PC-9 (cell line): ENCODE data around the gene SHC2. TPM values are rescaled to one million over a fixed set of nuclear protein-coding genes. Genes with fewer than 3 reads are reported as not detected.
"Not testable (repeated sequence)": the region's sequence is repeated elsewhere in the genome, so short reads cannot be mapped to it uniquely, and the experiment has no call there.

Experiments used
- BruUV-seq: library from RNA; stranded (reverse); fragments of 400-500 nt; replicated peaks from 2 replicates; lab custom pipeline; 2021; lab: Mats Ljungman, UMichigan
- CTCF ChIA-PET: fragments of 300-600 bp; sonication (Branson Sonifier 250); formaldehyde crosslinking; loops from one replicate; lab custom pipeline; 2022; ENCODE audit warnings: antibody characterized with exemption; lab: Charles Lee
- POLR2A ChIA-PET: fragments of 300-600 bp; sonication (Branson Sonifier 250); formaldehyde crosslinking; loops from one replicate; lab custom pipeline; 2022; ENCODE audit warnings: antibody characterized with exemption; ENCODE audit not compliant: unreplicated experiment; lab: Charles Lee
- DNase-seq, 2 experiments: peaks; one replicate each; pipeline versions ENCODE4 v3.0.0 to v3.0.0-alpha.2; 2015 to 2022; ENCODE audit warnings: mixed read lengths in 1 of 2
- H2AFZ ChIP-seq: fragments of 200-600 bp; sonication (generic); 2 replicates; pipeline ENCODE4 v1.8.1; 2017; ENCODE audit warnings: antibody characterized with exemption
- H3F3A ChIP-seq: fragments of 200-600 bp; sonication (generic); 2 replicates; pipeline ENCODE4 v1.8.1; 2017; ENCODE audit warnings: antibody characterized with exemption, mild to moderate bottlenecking, low read depth; ENCODE audit not compliant: insufficient read depth
- H3K27ac ChIP-seq: fragments of 200-600 bp; sonication (generic); 2 replicates; pipeline ENCODE4 v1.6.1; 2016; ENCODE audit warnings: mixed run types
- H3K27me3 ChIP-seq: fragments of 200-600 bp; sonication (generic); 2 replicates; pipeline ENCODE4 v1.6.1; 2016; ENCODE audit warnings: low read depth, mixed run types; ENCODE audit not compliant: insufficient read depth
- H3K36me3 ChIP-seq: fragments of 200-600 bp; sonication (generic); 2 replicates; pipeline ENCODE4 v1.6.1; 2016; ENCODE audit warnings: low read depth, mixed run types
- H3K4me1 ChIP-seq: fragments of 200-600 bp; sonication (generic); replicated peaks from 2 replicates; pipeline ENCODE4 v1.6.1; 2016; ENCODE audit warnings: mixed run types; ENCODE audit not compliant: insufficient read depth
- H3K4me2 ChIP-seq: fragments of 200-600 bp; sonication (generic); 2 replicates; pipeline ENCODE4 v1.6.1; 2017; ENCODE audit warnings: mixed run types
- H3K4me3 ChIP-seq: fragments of 200-600 bp; sonication (generic); 2 replicates; pipeline ENCODE4 v1.6.1; 2016; ENCODE audit warnings: mixed run types
- H3K79me2 ChIP-seq: fragments of 200-600 bp; sonication (generic); 2 replicates; pipeline ENCODE4 v1.6.1; 2017; ENCODE audit warnings: low read depth, mixed run types
- H3K9me2 ChIP-seq: fragments of 200-600 bp; sonication (generic); 2 replicates; pipeline ENCODE4 v1.8.1; 2017; ENCODE audit warnings: mild to moderate bottlenecking; ENCODE audit not compliant: insufficient read depth
- H3K9me3 ChIP-seq: fragments of 200-600 bp; sonication (generic); 2 replicates; pipeline ENCODE4 v1.8.1; 2016; ENCODE audit warnings: low read depth; ENCODE audit not compliant: insufficient read depth
- H4K20me1 ChIP-seq: fragments of 200-600 bp; sonication (generic); 2 replicates; pipeline ENCODE4 v1.8.1; 2017; ENCODE audit not compliant: insufficient read depth
- EZH2 ChIP-seq: fragments of 200-600 bp; sonication (generic); IDR thresholded peaks from 2 replicates; pipeline ENCODE4 v1.8.0; 2017; ENCODE audit warnings: antibody characterized with exemption, low read depth
- intact Hi-C: fragments of 100-400 bp; cut with micrococcal nuclease; formaldehyde crosslinking; loops from one replicate; pipeline ENCODE4 v1.10.0; 2022; ENCODE audit not compliant: unreplicated experiment
- total RNA-seq: library from RNA; stranded (reverse); gene quantifications from 2 replicates; pipeline ENCODE4 v1.2.3, GENCODE V29; 2021
- TF ChIP-seq, protein P1 (sequence below): fragments of 200-600 bp; sonication (generic); conservative IDR thresholded peaks from 2 replicates; pipeline ENCODE4 v1.6.1; 2017; ENCODE audit warnings: mixed run types, antibody characterized with exemption, mild to moderate bottlenecking, moderate library complexity

The SHC2 gene
- total RNA-seq, 1 experiment from 2014 or later = 0.70 TPM

GRCh38 chr19:434152-434960, 26.5 kb downstream of the SHC2 start:
- Histone ChIP-seq H3K9me3 (no peaks in the 10 kb centered on the region), H3K4me3 (no peak overlapping the region), H3F3A (no peaks in the 10 kb centered on the region), H3K27me3 (peaks cover 45% of the 10 kb centered on the region), H3K4me1 (no peaks in the 10 kb centered on the region), H3K27ac (no peak overlapping the region), H3K9me2 (no peaks in the 10 kb centered on the region), H3K4me2 (no peak overlapping the region), H3K79me2 (no peaks in the 10 kb centered on the region), H4K20me1 (no peaks in the 10 kb centered on the region), H2AFZ (no peak overlapping the region), H3K36me3 (no peaks in the 10 kb centered on the region)
- TF ChIP-seq EZH2 = no peak
- TF ChIP-seq, protein P1, sequence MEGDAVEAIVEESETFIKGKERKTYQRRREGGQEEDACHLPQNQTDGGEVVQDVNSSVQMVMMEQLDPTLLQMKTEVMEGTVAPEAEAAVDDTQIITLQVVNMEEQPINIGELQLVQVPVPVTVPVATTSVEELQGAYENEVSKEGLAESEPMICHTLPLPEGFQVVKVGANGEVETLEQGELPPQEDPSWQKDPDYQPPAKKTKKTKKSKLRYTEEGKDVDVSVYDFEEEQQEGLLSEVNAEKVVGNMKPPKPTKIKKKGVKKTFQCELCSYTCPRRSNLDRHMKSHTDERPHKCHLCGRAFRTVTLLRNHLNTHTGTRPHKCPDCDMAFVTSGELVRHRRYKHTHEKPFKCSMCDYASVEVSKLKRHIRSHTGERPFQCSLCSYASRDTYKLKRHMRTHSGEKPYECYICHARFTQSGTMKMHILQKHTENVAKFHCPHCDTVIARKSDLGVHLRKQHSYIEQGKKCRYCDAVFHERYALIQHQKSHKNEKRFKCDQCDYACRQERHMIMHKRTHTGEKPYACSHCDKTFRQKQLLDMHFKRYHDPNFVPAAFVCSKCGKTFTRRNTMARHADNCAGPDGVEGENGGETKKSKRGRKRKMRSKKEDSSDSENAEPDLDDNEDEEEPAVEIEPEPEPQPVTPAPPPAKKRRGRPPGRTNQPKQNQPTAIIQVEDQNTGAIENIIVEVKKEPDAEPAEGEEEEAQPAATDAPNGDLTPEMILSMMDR = no peak
- ChIA-PET POLR2A (no interaction called here), CTCF (no interaction called here)
- BruUV-seq = no TSS peak
- intact Hi-C loops = no loop called here
- no peak for DNase-seq

GRCh38 chr19:430701-431100, 30.1 kb downstream of the SHC2 start:
- CTCF ChIA-PET = no interaction called here
- intact Hi-C loops = no loop called here
- no peak for DNase-seq
- POLR2A ChIA-PET = no interaction called here
- H2AFZ ChIP-seq = no peak overlapping the region
- H3K79me2 ChIP-seq = no peaks in the 10 kb centered on the region
- TF ChIP-seq, protein P1 = no peak
- no peak for TF ChIP-seq EZH2
- no peaks in the 10 kb centered on the region for H3K9me2 ChIP-seq
- H3K4me3 ChIP-seq = no peak overlapping the region
- H3K27me3 ChIP-seq = peaks cover 18% of the 10 kb centered on the region
- no peak overlapping the region for H3K27ac ChIP-seq
- H3F3A ChIP-seq = no peaks in the 10 kb centered on the region
- no TSS peak for BruUV-seq
- H4K20me1 ChIP-seq = no peaks in the 10 kb centered on the region
- H3K4me1 ChIP-seq = no peaks in the 10 kb centered on the region
- H3K4me2 ChIP-seq = no peak overlapping the region
- H3K36me3 ChIP-seq = no peaks in the 10 kb centered on the region
- no peaks in the 10 kb centered on the region for H3K9me3 ChIP-seq

DNA sequence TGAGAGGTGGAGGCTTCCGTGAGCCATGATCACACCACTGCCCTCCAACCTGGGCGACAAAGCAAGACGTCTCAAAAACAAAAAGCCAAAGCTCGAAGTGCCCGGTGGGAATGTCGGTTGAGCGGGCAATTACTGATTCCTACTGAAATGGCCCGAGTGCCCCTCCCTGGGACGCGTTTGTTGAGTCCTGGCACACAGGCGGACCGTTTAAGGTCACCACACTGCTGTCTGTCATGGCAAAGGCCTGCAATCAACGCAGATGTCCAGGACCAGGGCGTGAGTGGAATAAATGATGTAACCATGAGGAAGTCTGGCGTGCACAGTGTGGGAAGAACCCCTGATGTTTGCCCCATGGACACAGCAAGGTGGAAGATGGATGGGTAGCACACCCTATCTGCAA, 32.7 kb downstream of the SHC2 start:
- no peak overlapping the region for H3K27ac ChIP-seq
- H3K79me2 ChIP-seq = no peaks in the 10 kb centered on the region
- H3K4me2 ChIP-seq = no peak overlapping the region
- no peak overlapping the region for H2AFZ ChIP-seq
- CTCF ChIA-PET = no interaction called here
- TF ChIP-seq, protein P1 = no peak
- no peak for TF ChIP-seq EZH2
- no peaks in the 10 kb centered on the region for H3F3A ChIP-seq
- peaks cover 28% of the 10 kb centered on the region for H3K27me3 ChIP-seq
- H3K9me3 ChIP-seq = no peaks in the 10 kb centered on the region
- no TSS peak for BruUV-seq
- H4K20me1 ChIP-seq = no peaks in the 10 kb centered on the region
- no peak overlapping the region for H3K4me3 ChIP-seq
- H3K4me1 ChIP-seq = no peaks in the 10 kb centered on the region
- no peaks in the 10 kb centered on the region for H3K9me2 ChIP-seq
- intact Hi-C loops = no loop called here
- DNase-seq = no peak
- POLR2A ChIA-PET = no interaction called here
- H3K36me3 ChIP-seq = no peaks in the 10 kb centered on the region

GRCh38 chr19:427675-428074, 33.2 kb downstream of the SHC2 start:
- H3K27me3 ChIP-seq = peaks cover 30% of the 10 kb centered on the region
- H3K9me2 ChIP-seq, H3K27ac ChIP-seq, CTCF ChIA-PET, H3K79me2 ChIP-seq, H3K4me1 ChIP-seq, POLR2A ChIA-PET, H4K20me1 ChIP-seq, H3K4me3 ChIP-seq, DNase-seq, H2AFZ ChIP-seq, H3F3A ChIP-seq, BruUV-seq, H3K36me3 ChIP-seq, intact Hi-C loops, H3K9me3 ChIP-seq, H3K4me2 ChIP-seq: not testable (repeated sequence)
